BLaER1 treated with 17β-estradiol and CSF1 and Interleukin-3, amounts not matched to agents 10 nM and 100 nM (cell line): ENCODE data around the gene FAM168A.
"Not testable (repeated sequence)": the region's sequence is repeated elsewhere in the genome, so short reads cannot be mapped to it uniquely, and the experiment has no call there.

Source experiments
- H3K27ac ChIP-seq, 11 experiments: shearing (Covaris generic); formaldehyde crosslinking; 2 replicates each; pipeline ENCODE4 v1.8.1; 2022
- H3K27me3 ChIP-seq, 11 experiments: shearing (Covaris generic); formaldehyde crosslinking; 2 replicates each; pipeline ENCODE4 v1.8.1; 2022
- H3K36me3 ChIP-seq, 11 experiments: shearing (Covaris generic); formaldehyde crosslinking; 2 replicates each; pipeline ENCODE4 v1.8.1; 2022
- H3K4me1 ChIP-seq, 10 experiments: shearing (Covaris generic); formaldehyde crosslinking; 2 replicates each; pipeline ENCODE4 v1.8.1; 2022
- H3K4me2 ChIP-seq, 11 experiments: shearing (Covaris generic); formaldehyde crosslinking; 2 replicates each; pipeline ENCODE4 v1.8.1; 2022
- H3K4me3 ChIP-seq, 10 experiments: shearing (Covaris generic); formaldehyde crosslinking; 2 replicates each; pipeline ENCODE4 v1.8.1; 2022
- H3K9ac ChIP-seq, 11 experiments: shearing (Covaris generic); formaldehyde crosslinking; 2 replicates each; pipeline ENCODE4 v1.8.1; 2022
- H3K9me3 ChIP-seq, 11 experiments: shearing (Covaris generic); formaldehyde crosslinking; replicated peaks in 1 of 11; 2 replicates each; pipeline ENCODE4 v1.8.1; 2022
- H4K20me1 ChIP-seq, 11 experiments: shearing (Covaris generic); formaldehyde crosslinking; 2 replicates each; pipeline ENCODE4 v1.8.1; 2022
- Cebpa-rat ChIP-seq, 11 experiments: shearing (Covaris generic); IDR thresholded peaks; 2 replicates each; pipeline ENCODE4 v1.8.1; 2022

FAM168A gene

GRCh38 chr11:73493956-73494598 is 103.8 kb downstream of the FAM168A start:
- H3K4me1 ChIP-seq = peaks cover 0 to 29% (median 0%) of the 10 kb centered on the region in 10 experiments; a peak in 4 of 20 replicates
- peaks cover 0 to 65% (median 0%) of the 10 kb centered on the region in 11 experiments; a peak in 5 of 22 replicates for H4K20me1 ChIP-seq
- H3K27ac ChIP-seq = no peak overlapping the region
- H3K4me2 ChIP-seq = peak overlapping the region in 1 of 11 experiments; percentile 35; a peak in 1 of 22 replicates
- peaks cover 0 to 44% (median 26%) of the 10 kb centered on the region in 11 experiments; a peak in 15 of 22 replicates for H3K36me3 ChIP-seq
- no peak for TF ChIP-seq Cebpa-rat (IDR thresholded peaks at IDR 0.05)
- H3K27me3 ChIP-seq = no peaks in the 10 kb centered on the region
- H3K4me3 ChIP-seq = no peak overlapping the region
- H3K9ac ChIP-seq = no peak overlapping the region
- peaks cover 0 to 49% (median 33%) of the 10 kb centered on the region in 11 experiments; a peak in 18 of 22 replicates for H3K9me3 ChIP-seq

- Histone ChIP-seq H3K36me3 (peaks cover 0 to 11% (median 5%) of the 10 kb centered on the region in 11 experiments; a peak in 8 of 22 replicates), H3K27ac (no peak overlapping the region), H3K4me1 (peaks cover 0 to 6% (median 0%) of the 10 kb centered on the region in 10 experiments; a peak in 1 of 20 replicates), H3K27me3 (no peaks in the 10 kb centered on the region), H3K4me2 (no peak overlapping the region), H3K4me3 (no peak overlapping the region), H4K20me1 (peaks cover 0 to 72% (median 4%) of the 10 kb centered on the region in 11 experiments; a peak in 8 of 22 replicates), H3K9me3 (peaks cover 11 to 17% (median 13%) of the 10 kb centered on the region in 11 experiments), H3K9ac (no peak overlapping the region)
- TF ChIP-seq Cebpa-rat (IDR thresholded peaks at IDR 0.05) = no peak
These were observed 116.3 kb downstream of the FAM168A start for GRCh38 chr11:73481626-73482025.

GRCh38 chr11:73480677-73481076 is 117.2 kb downstream of the FAM168A start:
- Histone ChIP-seq H3K27me3 (no peaks in the 10 kb centered on the region), H3K4me2 (no peak overlapping the region), H3K9me3 (peaks cover 12 to 20% (median 18%) of the 10 kb centered on the region in 11 experiments), H3K9ac (no peak overlapping the region), H3K36me3 (peaks cover 0 to 15% (median 6%) of the 10 kb centered on the region in 11 experiments; a peak in 9 of 22 replicates), H3K4me1 (peaks cover 0 to 7% (median 0%) of the 10 kb centered on the region in 10 experiments; a peak in 3 of 20 replicates), H3K4me3 (no peak overlapping the region), H3K27ac (no peak overlapping the region), H4K20me1 (peaks cover 0 to 62% (median 4%) of the 10 kb centered on the region in 11 experiments; a peak in 8 of 22 replicates)
- TF ChIP-seq Cebpa-rat (IDR thresholded peaks at IDR 0.05) = no peak

GRCh38 chr11:73478737-73479347 is 119.1 kb downstream of the FAM168A start:
- Histone ChIP-seq H3K4me2 (no peak overlapping the region), H3K9ac (no peak overlapping the region), H3K36me3 (peaks cover 0 to 16% (median 7%) of the 10 kb centered on the region in 11 experiments; a peak in 9 of 22 replicates)

GRCh38 chr11:73477518-73477917 is 120.4 kb downstream of the FAM168A start:
- peaks cover 0 to 11% (median 0%) of the 10 kb centered on the region in 10 experiments; a peak in 3 of 20 replicates for H3K4me1 ChIP-seq
- H4K20me1 ChIP-seq = peaks cover 0 to 39% (median 4%) of the 10 kb centered on the region in 11 experiments; a peak in 7 of 22 replicates
- no peaks in the 10 kb centered on the region for H3K27me3 ChIP-seq
- H3K4me3 ChIP-seq = no peak overlapping the region
- no peak for TF ChIP-seq Cebpa-rat (IDR thresholded peaks at IDR 0.05)
- peaks cover 12 to 24% (median 18%) of the 10 kb centered on the region in 11 experiments for H3K9me3 ChIP-seq
- H3K9ac ChIP-seq = no peak overlapping the region
- peaks cover 0 to 16% (median 7%) of the 10 kb centered on the region in 11 experiments; a peak in 8 of 22 replicates for H3K36me3 ChIP-seq
- H3K4me2 ChIP-seq = no peak overlapping the region
- no peak overlapping the region for H3K27ac ChIP-seq

More at GRCh38 chr11:73478737-73479347, 119.1 kb downstream of the FAM168A start:
- Histone ChIP-seq H3K27ac (no peak overlapping the region), H3K4me3 (no peak overlapping the region), H3K4me1 (peaks cover 0 to 11% (median 0%) of the 10 kb centered on the region in 10 experiments; a peak in 3 of 20 replicates), H3K27me3 (no peaks in the 10 kb centered on the region), H3K9me3 (peaks cover 12 to 24% (median 18%) of the 10 kb centered on the region in 11 experiments), H4K20me1 (peaks cover 0 to 51% (median 4%) of the 10 kb centered on the region in 11 experiments; a peak in 7 of 22 replicates)
- TF ChIP-seq Cebpa-rat (IDR thresholded peaks at IDR 0.05) = no peak

- H3K4me1 ChIP-seq = peaks cover 3 to 15% (median 4%) of the 10 kb centered on the region in 10 experiments; a peak in 19 of 20 replicates
- H4K20me1 ChIP-seq = peaks cover 0 to 32% (median 0%) of the 10 kb centered on the region in 11 experiments; a peak in 6 of 22 replicates
- H3K36me3 ChIP-seq = peaks cover 0 to 16% (median 9%) of the 10 kb centered on the region in 11 experiments; a peak in 9 of 22 replicates
- peak overlapping the region in 1 of 11 experiments; percentile 14; a peak in 1 of 22 replicates for H3K4me2 ChIP-seq
- no peaks in the 10 kb centered on the region for H3K27me3 ChIP-seq
- no peak for TF ChIP-seq Cebpa-rat (IDR thresholded peaks at IDR 0.05)
- H3K9me3 ChIP-seq = peaks cover 12 to 24% (median 18%) of the 10 kb centered on the region in 11 experiments
- H3K27ac ChIP-seq = no peak overlapping the region
- no peak overlapping the region for H3K4me3 ChIP-seq
- no peak overlapping the region for H3K9ac ChIP-seq
These were observed 122.3 kb downstream of the FAM168A start for GRCh38 chr11:73475549-73476095.

GRCh38 chr11:73473252-73473651 is 124.7 kb downstream of the FAM168A start:
- Histone ChIP-seq H4K20me1 (peaks cover 0 to 13% (median 0%) of the 10 kb centered on the region in 11 experiments; a peak in 2 of 22 replicates), H3K4me2 (no peak overlapping the region), H3K9ac (no peak overlapping the region), H3K27ac (no peak overlapping the region), H3K27me3 (no peaks in the 10 kb centered on the region), H3K4me3 (no peak overlapping the region), H3K4me1 (peaks cover 26 to 35% (median 28%) of the 10 kb centered on the region in 10 experiments), H3K36me3 (peaks cover 0 to 20% (median 9%) of the 10 kb centered on the region in 11 experiments; a peak in 9 of 22 replicates), H3K9me3 (peaks cover 12 to 24% (median 18%) of the 10 kb centered on the region in 11 experiments)
- TF ChIP-seq Cebpa-rat (IDR thresholded peaks at IDR 0.05) = no peak

GRCh38 chr11:73470036-73470612 is 127.8 kb downstream of the FAM168A start:
- peaks cover 0 to 21% (median 0%) of the 10 kb centered on the region in 11 experiments; a peak in 4 of 22 replicates for H3K36me3 ChIP-seq
- peak overlapping the region in 9 of 11 experiments; percentile 2 to 39 (median 34); a peak in 11 of 22 replicates for H3K27ac ChIP-seq
- H3K9ac ChIP-seq, H3K9me3 ChIP-seq, H3K4me3 ChIP-seq, H3K27me3 ChIP-seq: not testable (repeated sequence)
- peaks cover 0 to 17% (median 0%) of the 10 kb centered on the region in 11 experiments; a peak in 2 of 22 replicates for H4K20me1 ChIP-seq
- peak overlapping the region; percentile 39 to 72 (median 63) for H3K4me2 ChIP-seq
- peaks cover 37 to 53% (median 45%) of the 10 kb centered on the region in 10 experiments for H3K4me1 ChIP-seq
